Measurements from ENCODE around the gene IMP4. TPM values are rescaled to one million over a fixed set of nuclear protein-coding genes. Genes with fewer than 3 reads are reported as not detected.

Gene IMP4
- total and polyA plus RNA-seq, 2 of the 13 experiments (the other 11 are each of a cell fraction or from before 2014, with no cell fraction given), result 142 to 158 TPM

GRCh38 chr2:130336877-130337734 is 5.6 kb upstream of the IMP4 start (continued):
- peak; percentile 90 for TF ChIP-seq SPEN (CRISPR knock-in tag; IDR thresholded peaks at IDR 0.05; ENCODE audit: low read depth)
- TF ChIP-seq SRSF9 (IDR thresholded peaks at IDR 0.05; ENCODE audit: borderline replicate concordance, insufficient read depth, low read depth, low read length, poor library complexity, severe bottlenecking), result no peak
- TF ChIP-seq HDAC2 (CRISPR knock-in tag; IDR thresholded peaks at IDR 0.05), result peak; percentile 67; the same call in 1 of the 2 replicates
- no peak for TF ChIP-seq HOXD1 (CRISPR knock-in tag; IDR thresholded peaks at IDR 0.05)
- TF ChIP-seq HOMEZ (CRISPR knock-in tag; IDR thresholded peaks at IDR 0.05; ENCODE audit: low read depth), result 0 out of 2 replicates have a peak, but pooled peaks have one; percentile 30
- TF ChIP-seq RXRB (CRISPR knock-in tag; IDR thresholded peaks at IDR 0.05; ENCODE audit: borderline replicate concordance), result peak; percentile 68
- TF ChIP-seq PAWR (CRISPR knock-in tag; IDR thresholded peaks at IDR 0.05; ENCODE audit: borderline replicate concordance), result no peak
- peak; percentile 95 for TF ChIP-seq HIVEP1 (CRISPR knock-in tag; IDR thresholded peaks at IDR 0.05)
- TF ChIP-seq ZXDC (CRISPR knock-in tag; IDR thresholded peaks at IDR 0.05), result peak; percentile 18; the same call in 1 of the 2 replicates
- TF ChIP-seq, protein P1, sequence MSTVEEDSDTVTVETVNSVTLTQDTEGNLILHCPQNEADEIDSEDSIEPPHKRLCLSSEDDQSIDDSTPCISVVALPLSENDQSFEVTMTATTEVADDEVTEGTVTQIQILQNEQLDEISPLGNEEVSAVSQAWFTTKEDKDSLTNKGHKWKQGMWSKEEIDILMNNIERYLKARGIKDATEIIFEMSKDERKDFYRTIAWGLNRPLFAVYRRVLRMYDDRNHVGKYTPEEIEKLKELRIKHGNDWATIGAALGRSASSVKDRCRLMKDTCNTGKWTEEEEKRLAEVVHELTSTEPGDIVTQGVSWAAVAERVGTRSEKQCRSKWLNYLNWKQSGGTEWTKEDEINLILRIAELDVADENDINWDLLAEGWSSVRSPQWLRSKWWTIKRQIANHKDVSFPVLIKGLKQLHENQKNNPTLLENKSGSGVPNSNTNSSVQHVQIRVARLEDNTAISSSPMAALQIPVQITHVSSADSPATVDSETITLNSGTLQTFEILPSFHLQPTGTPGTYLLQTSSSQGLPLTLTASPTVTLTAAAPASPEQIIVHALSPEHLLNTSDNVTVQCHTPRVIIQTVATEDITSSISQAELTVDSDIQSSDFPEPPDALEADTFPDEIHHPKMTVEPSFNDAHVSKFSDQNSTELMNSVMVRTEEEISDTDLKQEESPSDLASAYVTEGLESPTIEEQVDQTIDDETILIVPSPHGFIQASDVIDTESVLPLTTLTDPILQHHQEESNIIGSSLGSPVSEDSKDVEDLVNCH (CRISPR knock-in tag; IDR thresholded peaks at IDR 0.05), result no peak
- peak; percentile 44 for TF ChIP-seq NR2F6 (IDR thresholded peaks at IDR 0.05)
- TF ChIP-seq NR2F6 (CRISPR knock-in tag; IDR thresholded peaks at IDR 0.05), result peak; percentile 52; the same call in 1 of the 2 replicates
- TF ChIP-seq ELF3 (CRISPR knock-in tag; IDR thresholded peaks at IDR 0.05), result peak; percentile 72
- no peak for TF ChIP-seq MYNN (CRISPR knock-in tag; IDR thresholded peaks at IDR 0.05; ENCODE audit: low read depth)
- TF ChIP-seq KDM2A (CRISPR knock-in tag; IDR thresholded peaks at IDR 0.05; ENCODE audit: borderline replicate concordance, low read depth), result peak; percentile 91
- no peak for TF ChIP-seq PRDM10 (CRISPR knock-in tag; IDR thresholded peaks at IDR 0.05; ENCODE audit: low read depth)
